ENCODE results near the gene AFG3L2. TPM values are rescaled to one million over a fixed set of nuclear protein-coding genes. Genes with fewer than 3 reads are reported as not detected.
A peak's percentile ranks its signal among the peaks of the same experiment; 100 is the strongest.

AFG3L2 gene
- total and polyA plus RNA-seq, 2 of the 13 experiments (the other 11 are each of a cell fraction or from before 2014, with no cell fraction given): 28.6 to 86.9 TPM

- peak; percentile 80 for TF ChIP-seq PATZ1 (CRISPR knock-in tag; IDR thresholded peaks at IDR 0.05)
- no peak for TF ChIP-seq PAWR (CRISPR knock-in tag; IDR thresholded peaks at IDR 0.05; ENCODE audit: borderline replicate concordance)
- no peak for TF ChIP-seq ZNF282 (IDR thresholded peaks at IDR 0.05; ENCODE audit: partially characterized antibody)
- peak; percentile 53 for TF ChIP-seq SAP130 (CRISPR knock-in tag; IDR thresholded peaks at IDR 0.05; ENCODE audit: low read depth)
Measured at GRCh38 chr18:12420821-12421421, 43.9 kb upstream of the AFG3L2 start (continued).

- no peak for FAIRE-seq
- ATAC-seq: no peak
- CTCF ChIA-PET (ENCODE audit: low intra/inter-chr PET ratio, low total read pairs): no interaction called here
- Histone ChIP-seq H2AFZ (ENCODE audit: low read length) (no peak overlapping the region), H3K27ac (ENCODE audit: extremely low read length, insufficient read depth, low read length) (no peak overlapping the region), H3K9me3 (ENCODE audit: low read length) (no peaks in the 10 kb centered on the region), H3K36me3 (replicated peaks in 1 of 2; ENCODE audit: control insufficient read depth in 1 of 2, insufficient read depth in 2 of 2, low read length in 2 of 2) (no peaks in the 10 kb centered on the region), H4K20me1 (ENCODE audit: insufficient read depth, low read length) (no peaks in the 10 kb centered on the region), H3K79me2 (ENCODE audit: insufficient read depth, low read length) (peaks cover 2% of the 10 kb centered on the region), H3K9ac (ENCODE audit: insufficient read depth, low read depth, low read length) (no peak overlapping the region), H3K4me2 (ENCODE audit: low read depth, low read length) (no peak overlapping the region), H3K27me3 (ENCODE audit: control insufficient read depth in 1 of 2, insufficient read depth in 2 of 2, low read length in 2 of 2) (no peaks in the 10 kb centered on the region), H3K4me3 (replicated peaks in 1 of 3; ENCODE audit: insufficient read depth in 1 of 3, low read depth in 2 of 3, low read length in 3 of 3) (no peak overlapping the region), H3K4me1 (ENCODE audit: insufficient read depth, low read length) (peaks cover 61% of the 10 kb centered on the region)
- no TSS peak for BruUV-seq (replicated peaks)
- WGBS (ENCODE audit: low lambda C conversion rate): 61% methylated on average over 4 of the region's 4 CpGs
- in situ Hi-C loops (cut with HindIII; ENCODE audit: extremely low pct_ligation_motif_present, low pct_unique_long_range_greater_than_20kb): no loop called here
- POLR2A ChIA-PET: no interaction called here
- TF ChIP-seq ZNF503 (CRISPR knock-in tag; IDR thresholded peaks at IDR 0.05) (no peak), SOX13 (IDR thresholded peaks at IDR 0.05) (no peak), SOX13 (CRISPR knock-in tag; conservative IDR thresholded peaks at IDR 0.05 in 1 of 2, IDR thresholded peaks at IDR 0.05 in 1 of 2) (peak in 1 of 2 experiments; percentile 13; a peak in 1 of 4 replicates)
- DNase-seq (ENCODE audit: low spot score): peak; percentile 57
- intact Hi-C loops (cut with micrococcal nuclease; ENCODE audit: unreplicated experiment): no loop called here
Measured at GRCh38 chr18:12417687-12418086, 40.7 kb upstream of the AFG3L2 start.

Measured in HepG2 (cell line).